Stimulated activated CD8-positive, alpha-beta memory T cell treated with anti-CD3 and anti-CD28 coated beads, Interleukin-7, amount 100 ng/mL, for 48 hours (primary cell): ENCODE results near the gene STIP1.

Source experiments
- DNase-seq, 2 donors: peaks; one replicate each; pipeline ENCODE4 v3.0.0-alpha.2; 2020; ENCODE audit warnings: low read depth in 1 of 2; ENCODE audit errors: extremely low read depth in 1 of 2

Gene STIP1

GRCh38 chr11:64248578-64248977 lies 62.6 kb downstream of the STIP1 start:
- DNase-seq = no peak

- no peak for DNase-seq
These were observed 63.1 kb downstream of the STIP1 start for GRCh38 chr11:64249038-64249437.

- DNase-seq = no peak
These were observed 63.8 kb downstream of the STIP1 start for GRCh38 chr11:64249563-64250414.

- DNase-seq = no peak
These were observed 64.5 kb downstream of the STIP1 start for GRCh38 chr11:64250415-64251015.

GRCh38 chr11:64251016-64251752 lies 65.2 kb downstream of the STIP1 start, which contains the start of gene PLCB3:
Gene PLCB3, plus strand, starts transcription at chr11:64251530. Its CDS starts 120 bp downstream, at chr11:64251650.
- DNase-seq = no peak

- no peak for DNase-seq
These were observed 65.7 kb downstream of the STIP1 start for GRCh38 chr11:64251753-64252002.

GRCh38 chr11:64252003-64252872 lies 66.3 kb downstream of the STIP1 start:
- DNase-seq = no peak

GRCh38 chr11:64253043-64253442 lies 67.1 kb downstream of the STIP1 start:
- no peak for DNase-seq

- DNase-seq = no peak
These were observed 67.5 kb downstream of the STIP1 start for GRCh38 chr11:64253481-64253880.
